HepG2 (cell line): ENCODE results near the gene ADM5. TPM values are rescaled to one million over a fixed set of nuclear protein-coding genes. Genes with fewer than 3 reads are reported as not detected.

ENCODE experiments used
- AKNA ChIP-seq: sonication (generic); formaldehyde crosslinking; IDR thresholded peaks from 2 replicates; pipeline ENCODE4 v1.4.0; 2020; ENCODE audit warnings: missing genetic modification reagents, borderline replicate concordance
- CBFB ChIP-seq: sonication (generic); formaldehyde crosslinking; IDR thresholded peaks from 2 replicates; pipeline ENCODE4 v1.4.0; 2020; ENCODE audit warnings: missing genetic modification reagents
- CHCHD3 ChIP-seq: sonication (generic); formaldehyde crosslinking; IDR thresholded peaks from 2 replicates; pipeline ENCODE4 v1.8.0; 2022; ENCODE audit warnings: mild to moderate bottlenecking, missing genetic modification reagents, moderate library complexity
- FUBP1 ChIP-seq: sonication (generic); formaldehyde crosslinking; IDR thresholded peaks from 2 replicates; pipeline ENCODE4 v1.5.1; 2020; ENCODE audit warnings: missing genetic modification reagents, mild to moderate bottlenecking, borderline replicate concordance
- IKZF4 ChIP-seq: sonication (generic); formaldehyde crosslinking; IDR thresholded peaks from 2 replicates; pipeline ENCODE4 v1.5.1; 2020; ENCODE audit warnings: borderline replicate concordance, mild to moderate bottlenecking, low read depth, missing genetic modification reagents; ENCODE audit errors: not compliant biosample characterization
- NFE2L2 ChIP-seq: fragments of 150-350 bp; IDR thresholded peaks from 2 replicates; pipeline ENCODE4 v1.6.1; 2014; ENCODE audit warnings: low read length
- POLR2A ChIP-seq, 2 experiments: IDR thresholded peaks; 2 replicates each; pipeline ENCODE4 v1.6.1; 2011; ENCODE audit warnings: low read depth in 2 of 2, low read length in 2 of 2, mild to moderate bottlenecking in 1 of 2, moderate library complexity in 1 of 2; ENCODE audit not compliant: insufficient read depth in 1 of 2
- RBM39 ChIP-seq: fragments of 200-400 bp; formaldehyde crosslinking; IDR thresholded peaks from one replicate; pipeline ENCODE4 v1.6.1; 2018; ENCODE audit warnings: antibody characterized with exemption, mild to moderate bottlenecking, low read depth, low read length; ENCODE audit not compliant: poor library complexity, severe bottlenecking
- SIN3A ChIP-seq: IDR thresholded peaks from 2 replicates; pipeline ENCODE4 v1.6.1; 2011; ENCODE audit warnings: low read depth, mild to moderate bottlenecking, control low read depth, low read length, borderline replicate concordance
- SYNCRIP ChIP-seq: fragments of 200-400 bp; formaldehyde crosslinking; IDR thresholded peaks from 2 replicates; pipeline ENCODE4 v1.6.1; 2018; ENCODE audit warnings: mild to moderate bottlenecking, low read depth, low read length; ENCODE audit not compliant: insufficient read depth
- THAP7 ChIP-seq: sonication (generic); formaldehyde crosslinking; IDR thresholded peaks from 2 replicates; pipeline ENCODE4 v1.8.1; 2023; ENCODE audit warnings: mild to moderate bottlenecking, missing genetic modification reagents
- ZBTB20 ChIP-seq: sonication (generic); formaldehyde crosslinking; IDR thresholded peaks from 2 replicates; pipeline ENCODE4 v1.8.1; 2023; ENCODE audit warnings: missing genetic modification reagents, low read depth, mild to moderate bottlenecking, borderline replicate concordance
- ZNF484 ChIP-seq: sonication (generic); formaldehyde crosslinking; IDR thresholded peaks from 2 replicates; pipeline ENCODE4 v1.5.1; 2020; ENCODE audit warnings: mild to moderate bottlenecking, low read depth, missing genetic modification reagents, borderline replicate concordance
- polyA plus RNA-seq, 8 experiments: library from polyadenylated mRNA; depleted of rRNA in 3 of 8; stranded (reverse) in 7 of 8; unstranded in 1 of 8; fragments of >200 nt; fragmentation: Illumina TruSeq in 4 of 8; extraction: Trizol in 4 of 8; gene quantifications; 2 replicates each; pipeline versions ENCODE4 v1.2.1 to v1.2.3, GENCODE V29; 2011 to 2016; ENCODE audit warnings: low read depth in 4 of 8, missing spikeins in 1 of 8, mixed read lengths in 1 of 8; ENCODE audit not compliant: insufficient read depth in 1 of 8
- total RNA-seq, 5 experiments: library from RNA; depleted of rRNA; stranded (reverse); fragments of >200 nt; fragmentation: Illumina TruSeq; extraction: Trizol; gene quantifications; 2 replicates each; pipeline ENCODE4 v1.2.3, GENCODE V29; 2016; ENCODE audit warnings: low read depth in 1 of 5
- TF ChIP-seq, protein P1 (sequence below), 2 experiments: sonication (generic) in 1 of 2; formaldehyde crosslinking in 1 of 2; IDR thresholded peaks; 2 replicates each; pipeline versions ENCODE4 v1.6.1 to v1.9.0; 2014 to 2022; ENCODE audit warnings: antibody characterized with exemption in 1 of 2, borderline replicate concordance in 1 of 2, inconsistent platforms in 1 of 2, low read depth in 1 of 2, missing genetic modification reagents in 1 of 2

ADM5 gene
- total and polyA plus RNA-seq, 2 of the 13 experiments (the other 11 are each of a cell fraction or from before 2014, with no cell fraction given), result 2.7 to 4.1 TPM

GRCh38 chr19:49677231-49677900 is 12.0 kb upstream of the ADM5 start, which contains the start of gene PRMT1 (continued):
- TF ChIP-seq ZNF484 (CRISPR knock-in tag), result no peak
- TF ChIP-seq, protein P1, sequence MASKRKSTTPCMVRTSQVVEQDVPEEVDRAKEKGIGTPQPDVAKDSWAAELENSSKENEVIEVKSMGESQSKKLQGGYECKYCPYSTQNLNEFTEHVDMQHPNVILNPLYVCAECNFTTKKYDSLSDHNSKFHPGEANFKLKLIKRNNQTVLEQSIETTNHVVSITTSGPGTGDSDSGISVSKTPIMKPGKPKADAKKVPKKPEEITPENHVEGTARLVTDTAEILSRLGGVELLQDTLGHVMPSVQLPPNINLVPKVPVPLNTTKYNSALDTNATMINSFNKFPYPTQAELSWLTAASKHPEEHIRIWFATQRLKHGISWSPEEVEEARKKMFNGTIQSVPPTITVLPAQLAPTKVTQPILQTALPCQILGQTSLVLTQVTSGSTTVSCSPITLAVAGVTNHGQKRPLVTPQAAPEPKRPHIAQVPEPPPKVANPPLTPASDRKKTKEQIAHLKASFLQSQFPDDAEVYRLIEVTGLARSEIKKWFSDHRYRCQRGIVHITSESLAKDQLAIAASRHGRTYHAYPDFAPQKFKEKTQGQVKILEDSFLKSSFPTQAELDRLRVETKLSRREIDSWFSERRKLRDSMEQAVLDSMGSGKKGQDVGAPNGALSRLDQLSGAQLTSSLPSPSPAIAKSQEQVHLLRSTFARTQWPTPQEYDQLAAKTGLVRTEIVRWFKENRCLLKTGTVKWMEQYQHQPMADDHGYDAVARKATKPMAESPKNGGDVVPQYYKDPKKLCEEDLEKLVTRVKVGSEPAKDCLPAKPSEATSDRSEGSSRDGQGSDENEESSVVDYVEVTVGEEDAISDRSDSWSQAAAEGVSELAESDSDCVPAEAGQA (IDR thresholded peaks at IDR 0.05; ENCODE audit: low read depth), result no peak
- TF ChIP-seq, protein P1 (CRISPR knock-in tag; IDR thresholded peaks at IDR 0.05; ENCODE audit: borderline replicate concordance), result no peak
- TF ChIP-seq SIN3A, result peak; percentile 71; the same call in 1 of the 2 replicates
- TF ChIP-seq RBM39, result peak; percentile 36
- TF ChIP-seq POLR2A (IDR thresholded peaks at IDR 0.05; ENCODE audit: insufficient read depth in 1 of 2, low read depth in 2 of 2, low read length in 2 of 2), result peak; percentile 94 to 96
- no peak for TF ChIP-seq CHCHD3
- TF ChIP-seq ZBTB20 (CRISPR knock-in tag), result peak; percentile 63; the same call in 1 of the 2 replicates
- TF ChIP-seq SYNCRIP, result no peak
- TF ChIP-seq THAP7, result peak; percentile 74; the same call in 1 of the 2 replicates
- 0 out of 2 replicates have a peak, but pooled peaks have one; percentile 45 for TF ChIP-seq CBFB (CRISPR knock-in tag)
- TF ChIP-seq IKZF4 (CRISPR knock-in tag), result peak; percentile 10
- no peak for TF ChIP-seq FUBP1
- no peak for TF ChIP-seq AKNA (CRISPR knock-in tag)
- TF ChIP-seq NFE2L2, result no peak
